ENCODE measurements around the gene MOB3B. TPM values are rescaled to one million over a fixed set of nuclear protein-coding genes. Genes with fewer than 3 reads are reported as not detected.

The MOB3B gene
- total and polyA plus RNA-seq, 2 of the 13 experiments (the other 11 are each of a cell fraction or from before 2014, with no cell fraction given), result 0.03 to 0.09 TPM

GRCh38 chr9:27510780-27511179, 18.8 kb downstream of the MOB3B start:
- TF ChIP-seq HOXA3 (CRISPR knock-in tag; IDR thresholded peaks at IDR 0.05) (no peak), ZBTB8A (CRISPR knock-in tag; IDR thresholded peaks at IDR 0.05; ENCODE audit: borderline replicate concordance, low read depth) (no peak), ZMAT3 (CRISPR knock-in tag; conservative IDR thresholded peaks at IDR 0.05) (no peak), NR1H2 (CRISPR knock-in tag; IDR thresholded peaks at IDR 0.05; ENCODE audit: borderline replicate concordance, low read depth) (no peak), ZBTB7A (CRISPR knock-in tag; IDR thresholded peaks at IDR 0.05) (no peak), IRX3 (CRISPR knock-in tag; IDR thresholded peaks at IDR 0.05; ENCODE audit: borderline replicate concordance, low read depth) (no peak)
- TF ChIP-seq, protein P1, sequence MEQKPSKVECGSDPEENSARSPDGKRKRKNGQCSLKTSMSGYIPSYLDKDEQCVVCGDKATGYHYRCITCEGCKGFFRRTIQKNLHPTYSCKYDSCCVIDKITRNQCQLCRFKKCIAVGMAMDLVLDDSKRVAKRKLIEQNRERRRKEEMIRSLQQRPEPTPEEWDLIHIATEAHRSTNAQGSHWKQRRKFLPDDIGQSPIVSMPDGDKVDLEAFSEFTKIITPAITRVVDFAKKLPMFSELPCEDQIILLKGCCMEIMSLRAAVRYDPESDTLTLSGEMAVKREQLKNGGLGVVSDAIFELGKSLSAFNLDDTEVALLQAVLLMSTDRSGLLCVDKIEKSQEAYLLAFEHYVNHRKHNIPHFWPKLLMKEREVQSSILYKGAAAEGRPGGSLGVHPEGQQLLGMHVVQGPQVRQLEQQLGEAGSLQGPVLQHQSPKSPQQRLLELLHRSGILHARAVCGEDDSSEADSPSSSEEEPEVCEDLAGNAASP (CRISPR knock-in tag; IDR thresholded peaks at IDR 0.05; ENCODE audit: borderline replicate concordance), result no peak
- TF ChIP-seq, protein P2, sequence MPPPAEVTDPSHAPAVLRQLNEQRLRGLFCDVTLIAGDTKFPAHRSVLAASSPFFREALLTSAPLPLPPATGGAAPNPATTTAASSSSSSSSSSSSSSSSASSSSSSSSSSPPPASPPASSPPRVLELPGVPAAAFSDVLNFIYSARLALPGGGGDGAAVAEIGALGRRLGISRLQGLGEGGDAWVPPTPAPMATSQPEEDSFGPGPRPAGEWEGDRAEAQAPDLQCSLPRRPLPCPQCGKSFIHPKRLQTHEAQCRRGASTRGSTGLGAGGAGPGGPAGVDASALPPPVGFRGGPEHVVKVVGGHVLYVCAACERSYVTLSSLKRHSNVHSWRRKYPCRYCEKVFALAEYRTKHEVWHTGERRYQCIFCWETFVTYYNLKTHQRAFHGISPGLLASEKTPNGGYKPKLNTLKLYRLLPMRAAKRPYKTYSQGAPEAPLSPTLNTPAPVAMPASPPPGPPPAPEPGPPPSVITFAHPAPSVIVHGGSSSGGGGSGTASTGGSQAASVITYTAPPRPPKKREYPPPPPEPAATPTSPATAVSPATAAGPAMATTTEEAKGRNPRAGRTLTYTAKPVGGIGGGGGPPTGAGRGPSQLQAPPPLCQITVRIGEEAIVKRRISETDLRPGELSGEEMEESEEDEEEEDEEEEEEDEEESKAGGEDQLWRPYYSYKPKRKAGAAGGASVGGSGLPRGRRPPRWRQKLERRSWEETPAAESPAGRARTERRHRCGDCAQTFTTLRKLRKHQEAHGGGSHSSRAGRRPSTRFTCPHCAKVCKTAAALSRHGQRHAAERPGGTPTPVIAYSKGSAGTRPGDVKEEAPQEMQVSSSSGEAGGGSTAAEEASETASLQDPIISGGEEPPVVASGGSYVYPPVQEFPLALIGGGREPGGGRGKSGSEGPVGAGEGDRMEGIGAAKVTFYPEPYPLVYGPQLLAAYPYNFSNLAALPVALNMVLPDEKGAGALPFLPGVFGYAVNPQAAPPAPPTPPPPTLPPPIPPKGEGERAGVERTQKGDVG (CRISPR knock-in tag; IDR thresholded peaks at IDR 0.05; ENCODE audit: borderline replicate concordance), result no peak
- TF ChIP-seq, protein P3, sequence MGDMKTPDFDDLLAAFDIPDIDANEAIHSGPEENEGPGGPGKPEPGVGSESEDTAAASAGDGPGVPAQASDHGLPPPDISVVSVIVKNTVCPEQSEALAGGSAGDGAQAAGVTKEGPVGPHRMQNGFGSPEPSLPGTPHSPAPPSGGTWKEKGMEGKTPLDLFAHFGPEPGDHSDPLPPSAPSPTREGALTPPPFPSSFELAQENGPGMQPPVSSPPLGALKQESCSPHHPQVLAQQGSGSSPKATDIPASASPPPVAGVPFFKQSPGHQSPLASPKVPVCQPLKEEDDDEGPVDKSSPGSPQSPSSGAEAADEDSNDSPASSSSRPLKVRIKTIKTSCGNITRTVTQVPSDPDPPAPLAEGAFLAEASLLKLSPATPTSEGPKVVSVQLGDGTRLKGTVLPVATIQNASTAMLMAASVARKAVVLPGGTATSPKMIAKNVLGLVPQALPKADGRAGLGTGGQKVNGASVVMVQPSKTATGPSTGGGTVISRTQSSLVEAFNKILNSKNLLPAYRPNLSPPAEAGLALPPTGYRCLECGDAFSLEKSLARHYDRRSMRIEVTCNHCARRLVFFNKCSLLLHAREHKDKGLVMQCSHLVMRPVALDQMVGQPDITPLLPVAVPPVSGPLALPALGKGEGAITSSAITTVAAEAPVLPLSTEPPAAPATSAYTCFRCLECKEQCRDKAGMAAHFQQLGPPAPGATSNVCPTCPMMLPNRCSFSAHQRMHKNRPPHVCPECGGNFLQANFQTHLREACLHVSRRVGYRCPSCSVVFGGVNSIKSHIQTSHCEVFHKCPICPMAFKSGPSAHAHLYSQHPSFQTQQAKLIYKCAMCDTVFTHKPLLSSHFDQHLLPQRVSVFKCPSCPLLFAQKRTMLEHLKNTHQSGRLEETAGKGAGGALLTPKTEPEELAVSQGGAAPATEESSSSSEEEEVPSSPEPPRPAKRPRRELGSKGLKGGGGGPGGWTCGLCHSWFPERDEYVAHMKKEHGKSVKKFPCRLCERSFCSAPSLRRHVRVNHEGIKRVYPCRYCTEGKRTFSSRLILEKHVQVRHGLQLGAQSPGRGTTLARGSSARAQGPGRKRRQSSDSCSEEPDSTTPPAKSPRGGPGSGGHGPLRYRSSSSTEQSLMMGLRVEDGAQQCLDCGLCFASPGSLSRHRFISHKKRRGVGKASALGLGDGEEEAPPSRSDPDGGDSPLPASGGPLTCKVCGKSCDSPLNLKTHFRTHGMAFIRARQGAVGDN (CRISPR knock-in tag; IDR thresholded peaks at IDR 0.05), result no peak
- in situ Hi-C loops (cut with HindIII; ENCODE audit: extremely low pct_ligation_motif_present, low pct_unique_long_range_greater_than_20kb) (no loop called here), intact Hi-C loops (cut with micrococcal nuclease; ENCODE audit: unreplicated experiment) (no loop called here)
- no peak for DNase-seq (ENCODE audit: low spot score)
- H3K4me3 ChIP-seq (replicated peaks in 1 of 3; ENCODE audit: insufficient read depth in 1 of 3, low read depth in 2 of 3, low read length in 3 of 3), result no peak overlapping the region
- H3K9me3 ChIP-seq (ENCODE audit: low read length), result no peaks in the 10 kb centered on the region
- H4K20me1 ChIP-seq (ENCODE audit: insufficient read depth, low read length), result no peaks in the 10 kb centered on the region
- no peaks in the 10 kb centered on the region for H3K36me3 ChIP-seq (replicated peaks in 1 of 2; ENCODE audit: control insufficient read depth in 1 of 2, insufficient read depth in 2 of 2, low read length in 2 of 2)
- ChIA-PET CTCF (ENCODE audit: low intra/inter-chr PET ratio, low total read pairs) (no interaction called here), POLR2A (no interaction called here)
- BruUV-seq (replicated peaks), result no TSS peak
- no peak for ATAC-seq
- H3K27ac ChIP-seq (ENCODE audit: extremely low read length, insufficient read depth, low read length), result no peak overlapping the region
- H3K4me1 ChIP-seq (ENCODE audit: insufficient read depth, low read length), result no peaks in the 10 kb centered on the region
- H3K27me3 ChIP-seq (ENCODE audit: control insufficient read depth in 1 of 2, insufficient read depth in 2 of 2, low read length in 2 of 2), result no peaks in the 10 kb centered on the region
- no peaks in the 10 kb centered on the region for H3K79me2 ChIP-seq (ENCODE audit: insufficient read depth, low read length)
- FAIRE-seq, result no peak
- 0% methylated on average over 2 of the region's 2 CpGs for WGBS (ENCODE audit: low lambda C conversion rate)
- H3K9ac ChIP-seq (ENCODE audit: insufficient read depth, low read depth, low read length), result no peak overlapping the region
- no peak overlapping the region for H3K4me2 ChIP-seq (ENCODE audit: low read depth, low read length)
- H2AFZ ChIP-seq (ENCODE audit: low read length), result no peak overlapping the region

All from HepG2 (cell line).